Measurements from ENCODE around the gene CHD1L.
"Not testable (repeated sequence)": the region's sequence is repeated elsewhere in the genome, so short reads cannot be mapped to it uniquely, and the experiment has no call there.

Gene CHD1L

DNA sequence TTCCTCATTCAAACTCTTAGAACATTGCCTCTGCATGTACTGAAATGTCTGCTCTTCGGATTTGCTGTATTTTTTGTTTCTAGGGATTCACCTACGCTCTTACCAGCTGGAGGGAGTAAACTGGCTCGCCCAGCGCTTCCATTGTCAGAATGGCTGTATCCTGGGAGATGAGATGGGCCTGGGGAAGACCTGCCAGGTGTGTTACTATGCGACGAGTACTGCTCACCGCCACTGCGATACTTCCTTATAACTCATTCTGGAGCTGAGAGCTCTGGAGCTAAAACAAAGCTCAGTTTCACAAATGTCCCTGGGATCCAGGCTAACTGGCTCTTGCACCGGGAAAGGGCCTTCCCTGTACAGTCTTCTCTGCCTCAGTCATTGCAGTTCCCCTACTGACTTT, 10.1 kb downstream of the CHD1L start:
- FAIRE-seq (no peak), DNase-seq (ENCODE audit: extremely low spot score, insufficient read length, low read depth) (no peak)

DNA sequence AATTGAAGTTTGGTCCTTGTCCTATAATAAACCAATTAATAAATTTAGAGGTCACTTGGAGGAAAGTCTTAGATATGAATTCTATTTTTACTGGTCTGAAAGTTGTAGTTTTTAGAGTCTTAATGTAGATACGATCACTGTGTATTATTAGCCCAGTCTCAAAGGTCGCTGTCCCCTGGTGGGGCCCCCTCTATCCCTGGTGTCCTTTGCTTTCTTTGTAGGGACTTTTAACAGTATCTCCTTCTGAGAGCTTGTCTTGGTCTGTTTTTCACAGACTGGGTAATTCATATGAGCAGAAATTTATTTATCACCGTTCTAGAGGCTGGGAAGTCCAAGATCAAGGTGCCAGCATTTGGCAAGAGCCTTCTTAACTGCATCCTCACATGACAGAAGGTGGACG, 18.5 kb downstream of the CHD1L start:
- FAIRE-seq (no peak), DNase-seq (ENCODE audit: extremely low spot score, insufficient read length, low read depth) (no peak)

DNA sequence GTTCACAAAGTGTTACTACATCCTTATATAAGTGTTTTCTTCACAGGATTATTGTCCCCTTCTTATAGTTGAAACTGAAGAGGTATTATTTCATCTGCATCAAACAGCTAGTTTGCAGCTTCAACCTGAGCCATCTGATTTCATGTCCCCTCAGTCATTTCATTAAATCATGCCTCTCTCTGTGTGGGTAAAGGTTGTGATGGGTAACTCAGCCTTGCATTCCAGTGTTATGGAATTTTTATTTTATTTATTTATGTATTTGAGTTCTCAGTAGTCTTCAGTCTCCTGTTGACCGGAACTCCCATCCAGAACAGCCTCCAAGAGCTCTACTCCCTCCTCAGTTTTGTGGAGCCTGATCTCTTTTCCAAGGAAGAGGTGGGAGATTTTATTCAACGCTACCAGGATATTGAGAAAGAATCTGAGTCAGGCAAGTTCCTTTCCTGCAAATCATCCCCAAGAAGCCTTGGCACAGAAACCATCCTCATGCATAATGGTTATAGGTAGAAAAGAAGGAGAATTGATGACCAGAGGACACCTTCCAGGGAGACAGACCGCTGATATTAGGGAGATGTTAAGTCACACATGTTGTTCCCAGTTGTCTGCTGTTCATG, 21.8 kb downstream of the CHD1L start:
- FAIRE-seq = no peak
- no peak for DNase-seq (ENCODE audit: extremely low spot score, insufficient read length, low read depth)

DNA sequence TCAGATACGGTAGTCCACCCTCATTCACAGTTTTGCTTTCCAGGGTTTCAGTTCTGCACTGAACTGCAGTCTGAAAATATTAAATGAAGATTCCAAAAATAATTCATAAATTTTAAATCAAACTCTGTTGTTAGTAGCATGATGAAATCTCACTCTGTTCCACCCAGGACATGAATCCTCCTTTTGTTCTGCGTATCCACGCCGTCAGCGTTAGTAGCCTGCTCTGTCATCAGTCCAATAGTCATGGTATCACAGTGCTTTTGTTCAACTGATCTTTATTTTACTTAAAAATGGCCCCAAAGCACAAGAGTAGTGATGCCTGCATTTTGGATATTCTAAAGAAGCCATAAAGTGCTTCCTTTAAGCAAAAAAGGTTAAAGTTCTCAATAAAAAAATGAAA, 23.9 kb downstream of the CHD1L start:
- DNase-seq (ENCODE audit: extremely low spot score, insufficient read length, low read depth) = no peak
- no peak for FAIRE-seq

DNA sequence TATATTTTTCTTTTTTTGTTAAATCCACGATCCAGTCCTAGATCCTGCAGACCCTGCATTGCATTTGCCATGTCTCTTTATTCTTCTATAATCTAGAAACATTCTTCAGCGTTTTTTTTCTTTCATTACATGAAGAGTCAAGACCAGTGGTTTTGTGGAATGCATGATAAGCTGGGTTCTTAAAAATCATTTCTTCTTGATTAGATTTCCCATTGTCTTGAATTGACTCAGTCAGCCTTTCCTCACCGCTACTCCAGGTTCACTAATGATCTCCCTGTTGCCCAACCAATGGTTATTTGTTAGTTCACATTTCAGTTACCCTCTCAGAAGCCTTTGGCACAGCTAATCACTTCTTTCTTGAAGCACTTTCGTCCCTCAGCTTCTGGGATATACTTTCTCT, 25.2 kb downstream of the CHD1L start:
- DNase-seq (ENCODE audit: extremely low spot score, insufficient read length, low read depth) (no peak), FAIRE-seq (no peak)

DNA sequence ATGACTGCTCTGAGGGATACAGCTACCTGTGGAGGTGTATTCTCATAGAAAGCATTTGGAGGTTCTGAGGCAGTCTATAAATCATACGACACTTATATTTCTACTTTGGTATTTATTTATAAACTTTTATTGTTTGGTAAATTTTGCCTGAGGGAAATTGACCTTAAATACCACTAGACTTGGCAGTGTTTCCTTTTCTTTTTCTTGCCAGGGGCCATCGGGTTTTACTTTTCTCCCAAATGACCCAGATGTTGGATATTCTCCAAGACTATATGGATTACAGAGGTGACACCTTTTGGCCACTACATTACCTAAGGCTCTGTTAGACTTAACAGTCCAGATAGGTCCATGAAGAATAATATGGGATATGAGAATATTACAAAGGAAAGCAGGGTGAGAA, 28.2 kb downstream of the CHD1L start:
- no peak for DNase-seq (ENCODE audit: extremely low spot score, insufficient read length, low read depth)
- no peak for FAIRE-seq

DNA sequence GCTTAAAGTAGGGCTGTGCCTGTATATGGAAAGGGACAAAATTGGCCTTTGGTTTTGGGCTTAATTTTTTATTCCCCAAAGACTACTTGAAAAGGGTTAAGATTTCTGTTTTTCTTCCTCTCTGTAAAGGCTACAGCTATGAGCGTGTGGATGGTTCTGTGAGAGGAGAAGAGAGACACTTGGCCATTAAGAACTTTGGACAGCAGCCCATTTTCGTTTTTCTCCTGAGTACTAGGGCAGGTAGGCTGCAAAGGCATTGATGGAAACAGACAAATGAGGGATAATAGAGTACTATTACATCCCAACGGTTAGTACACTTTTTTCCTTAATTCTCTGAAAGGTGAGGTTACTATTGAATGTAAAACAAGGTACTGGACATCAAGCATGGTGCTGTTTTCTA, 29.6 kb downstream of the CHD1L start:
- FAIRE-seq (no peak), DNase-seq (ENCODE audit: extremely low spot score, insufficient read length, low read depth) (no peak)

DNA sequence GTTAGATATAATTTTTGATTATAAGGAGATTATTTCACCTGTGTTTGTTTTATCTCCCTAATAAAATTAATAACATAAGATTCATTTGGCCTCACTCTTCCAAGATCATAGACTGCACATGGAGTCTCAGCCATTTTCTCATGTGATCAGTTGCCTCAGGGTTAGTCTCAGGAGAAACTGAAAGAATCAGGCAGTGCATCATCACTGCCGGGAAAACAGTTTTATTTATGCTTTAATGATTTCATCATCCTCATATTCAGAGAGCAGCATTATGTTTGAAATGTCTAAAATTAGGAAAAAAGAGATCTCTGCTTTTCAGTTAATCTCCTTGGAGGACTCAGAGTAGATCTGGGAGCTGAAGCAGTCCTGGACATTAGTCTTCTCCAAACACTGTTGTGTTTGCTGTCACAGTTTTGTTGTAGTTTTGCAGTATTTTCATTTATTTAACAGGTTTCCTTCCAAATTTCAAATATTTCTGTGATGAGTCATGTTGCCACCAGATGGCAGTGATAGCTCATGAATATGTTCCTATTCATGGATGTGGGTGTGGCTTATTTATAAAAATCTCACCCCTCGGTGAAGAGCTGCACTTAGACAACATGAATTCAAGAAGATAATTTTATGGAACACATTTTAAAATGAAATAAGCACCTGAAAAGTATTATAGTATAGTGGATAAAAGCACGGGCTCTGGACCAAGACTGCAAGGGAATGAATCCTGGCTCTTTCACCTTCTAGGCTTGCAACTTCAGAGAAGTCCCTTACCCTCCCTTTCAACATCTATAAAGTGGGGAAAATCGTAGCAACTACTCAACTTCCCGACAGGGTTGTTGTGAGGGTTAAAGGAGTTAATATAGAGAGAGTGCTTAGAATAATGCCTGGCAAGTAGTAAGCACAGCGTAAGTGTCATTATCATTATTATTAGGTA, 31.2 kb downstream of the CHD1L start:
- peak; percentile 70 for FAIRE-seq
- DNase-seq (ENCODE audit: extremely low spot score, insufficient read length, low read depth) = peak; percentile 22

DNA sequence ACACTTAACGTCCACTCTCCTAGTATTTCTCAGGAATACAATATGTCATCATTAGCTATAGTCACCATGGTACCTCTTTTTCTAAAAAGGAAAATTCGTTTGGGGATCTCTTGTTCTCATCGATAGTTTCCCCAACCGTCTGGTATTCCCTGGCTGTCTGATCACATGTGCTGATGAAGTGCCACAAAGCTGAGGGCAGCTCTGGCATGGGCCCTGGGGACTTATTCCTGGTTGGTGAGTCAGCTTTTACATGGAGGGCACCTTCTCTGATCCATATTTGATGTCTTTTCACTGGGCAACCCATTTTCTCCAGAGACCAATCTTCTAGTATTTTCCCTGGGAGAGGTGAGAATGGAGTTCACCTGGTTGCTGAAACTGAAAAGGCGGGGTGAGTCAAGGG, 39.5 kb downstream of the CHD1L start:
- DNase-seq (ENCODE audit: extremely low spot score, insufficient read length, low read depth) (no peak), FAIRE-seq (no peak)

DNA sequence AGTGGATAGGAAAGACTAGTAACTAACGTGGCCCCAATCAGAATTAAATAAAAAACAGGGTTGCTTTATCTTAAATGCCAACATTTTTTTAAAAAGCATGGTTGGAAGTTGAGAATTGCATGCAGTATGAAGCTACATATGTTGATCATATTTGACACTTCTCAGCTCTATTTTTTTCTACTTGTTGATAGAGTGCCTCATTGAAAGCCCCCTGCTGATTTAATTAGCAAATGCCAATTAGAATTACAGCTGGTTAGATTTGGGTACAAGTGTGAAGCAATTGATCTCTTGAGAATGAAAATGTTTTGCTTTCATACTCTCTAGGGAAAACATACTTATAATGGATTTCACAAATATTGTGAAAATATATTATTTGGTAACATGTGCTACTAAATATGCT, 40.5 kb downstream of the CHD1L start:
- DNase-seq (ENCODE audit: extremely low spot score, insufficient read length, low read depth) (no peak), FAIRE-seq (no peak)

DNA sequence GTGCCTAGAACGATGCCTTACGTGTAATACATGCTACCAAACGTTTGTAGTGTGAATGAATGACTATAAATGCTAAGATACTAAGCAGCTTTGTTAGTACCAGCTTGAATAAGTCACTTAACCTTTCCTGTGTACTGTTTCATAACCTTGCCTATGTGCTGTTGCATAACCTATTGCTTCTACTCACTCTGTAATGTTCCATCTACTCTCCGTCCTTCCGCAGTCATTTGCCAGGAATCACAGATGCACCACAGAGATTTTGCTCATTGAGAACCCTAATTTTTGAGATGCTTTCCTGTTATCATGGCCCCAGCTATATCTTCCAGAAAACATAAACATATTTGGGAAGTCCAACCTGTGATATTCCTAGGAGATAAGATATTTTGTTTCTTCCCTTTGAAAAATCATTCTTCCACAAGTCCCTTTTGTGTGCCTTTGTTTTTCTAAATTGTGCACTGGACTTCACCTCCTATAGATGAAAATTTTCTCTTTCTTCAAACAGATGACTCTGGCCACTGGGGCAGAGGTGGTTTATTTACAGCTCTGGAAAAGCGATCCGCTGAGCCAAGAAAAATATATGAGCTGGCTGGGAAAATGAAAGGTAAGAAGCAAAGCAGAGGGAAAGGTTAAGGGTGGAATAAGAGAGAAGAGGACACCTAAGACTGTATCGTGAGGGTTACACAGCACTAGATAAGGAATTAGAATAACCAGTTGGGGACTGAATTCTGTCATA, 44.8 kb downstream of the CHD1L start:
- FAIRE-seq = no peak
- no peak for DNase-seq (ENCODE audit: extremely low spot score, insufficient read length, low read depth)

DNA sequence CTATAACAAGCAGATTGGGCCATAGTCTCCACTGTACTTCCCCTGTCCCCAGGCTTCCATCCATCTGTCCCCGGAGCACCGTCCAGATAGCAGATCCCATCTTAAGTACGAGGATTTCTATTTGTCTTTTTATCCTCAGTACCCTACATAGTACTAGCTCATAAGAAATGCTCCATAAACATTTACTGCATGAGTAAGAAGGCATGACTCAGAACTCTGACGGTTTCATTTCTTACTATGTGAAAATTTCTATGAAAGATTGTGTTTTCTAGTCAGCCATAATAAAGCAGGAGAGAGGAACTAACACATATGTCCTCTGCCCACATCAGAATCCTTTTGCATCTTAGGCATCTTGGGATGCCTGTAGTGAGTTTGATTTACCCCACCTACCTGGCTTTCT, 49.5 kb downstream of the CHD1L start:
- DNase-seq (ENCODE audit: extremely low spot score, insufficient read length, low read depth) = no peak
- no peak for FAIRE-seq

DNA sequence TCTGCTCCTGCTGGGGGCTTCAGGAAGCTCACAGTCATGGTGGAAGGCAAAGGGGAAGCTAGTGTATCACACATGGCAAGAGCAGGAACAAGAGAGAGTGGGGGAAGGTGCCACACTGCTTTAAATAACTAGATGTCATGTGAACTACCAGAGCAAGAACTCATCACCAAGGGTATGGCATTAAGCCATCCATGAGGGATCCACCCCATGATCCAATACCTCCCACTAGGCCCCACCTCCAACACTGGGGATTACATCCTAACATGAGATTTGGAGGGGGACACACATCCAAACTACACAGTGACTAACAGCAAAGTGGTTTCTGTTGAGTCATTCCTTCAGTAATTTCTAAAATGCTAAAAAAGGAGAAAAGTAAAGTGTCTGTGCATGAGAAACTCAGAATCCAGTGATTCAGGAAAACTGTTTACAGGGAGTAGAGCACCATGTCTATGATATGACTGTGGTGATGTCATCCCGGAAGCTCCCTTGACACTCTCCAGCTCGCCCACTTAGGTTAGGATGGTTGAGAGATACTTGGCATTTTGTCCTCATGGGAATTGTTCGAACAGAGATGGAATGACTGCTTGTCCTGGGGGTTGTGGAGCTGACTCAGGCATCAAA, 50.3 kb downstream of the CHD1L start:
- no peak for FAIRE-seq

DNA sequence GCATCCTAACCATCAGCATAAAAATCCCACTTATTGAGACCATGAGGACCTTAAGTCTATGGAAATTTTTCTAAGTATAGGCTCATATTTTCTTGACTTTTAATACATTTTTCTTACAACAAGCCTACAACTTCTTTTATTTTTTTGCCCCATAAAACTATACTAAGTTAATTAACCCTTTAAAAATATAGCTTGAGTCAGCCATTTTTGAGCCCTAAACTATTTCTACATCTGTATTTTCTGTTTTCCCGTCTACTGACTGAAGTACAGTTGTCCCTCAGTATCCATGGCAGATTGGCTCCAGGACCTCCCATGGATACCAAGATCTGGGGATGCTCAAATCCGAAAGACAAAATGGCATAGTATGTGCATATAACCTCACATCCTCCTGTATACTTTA, 55.0 kb downstream of the CHD1L start:
- no peak for FAIRE-seq
- no peak for DNase-seq (ENCODE audit: extremely low spot score, insufficient read length, low read depth)

More for the DNA sequence above, 50.3 kb downstream of the CHD1L start:
- no peak for DNase-seq (ENCODE audit: extremely low spot score, insufficient read length, low read depth)

DNA sequence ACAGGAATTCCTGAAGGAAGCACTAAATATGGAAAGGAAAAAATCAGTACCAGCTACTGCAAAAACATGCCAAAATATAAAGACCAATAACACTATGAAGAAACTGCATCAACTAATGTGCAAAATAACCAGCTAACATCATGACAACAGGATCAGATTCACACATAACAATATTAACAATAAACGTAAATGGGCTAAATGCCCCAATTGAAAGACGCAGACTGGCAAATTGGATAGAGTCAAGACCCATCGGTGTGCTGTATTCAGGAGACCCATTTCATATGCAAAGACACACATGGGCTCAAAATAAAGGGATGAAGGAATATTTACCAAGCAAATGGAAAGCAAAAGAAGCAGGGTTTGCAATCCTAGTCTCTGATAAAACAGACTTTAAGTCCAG, 63.3 kb downstream of the CHD1L start:
- not testable (repeated sequence) for DNase-seq (ENCODE audit: extremely low spot score, insufficient read length, low read depth); FAIRE-seq

DNA sequence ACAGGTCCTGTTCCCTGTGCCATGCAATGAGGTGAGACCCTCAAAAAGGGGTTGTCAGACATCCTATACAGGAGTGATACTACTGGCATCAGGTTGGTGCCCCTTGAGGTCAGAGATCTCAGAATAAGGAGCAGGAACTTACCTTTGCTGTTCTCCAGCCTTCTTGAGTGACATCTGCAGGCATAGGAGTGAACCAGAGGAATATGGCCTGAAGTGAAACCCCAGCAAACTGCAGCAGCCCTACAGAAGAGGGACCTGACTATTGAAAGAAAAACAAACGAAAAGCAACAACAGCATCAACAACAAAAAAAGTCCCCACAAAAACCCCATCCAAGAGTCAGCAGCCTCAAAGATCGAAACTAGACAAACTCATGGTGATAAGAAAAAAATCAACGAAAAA, 74.5 kb downstream of the CHD1L start:
- FAIRE-seq (no peak), DNase-seq (ENCODE audit: extremely low spot score, insufficient read length, low read depth) (no peak)

DNA sequence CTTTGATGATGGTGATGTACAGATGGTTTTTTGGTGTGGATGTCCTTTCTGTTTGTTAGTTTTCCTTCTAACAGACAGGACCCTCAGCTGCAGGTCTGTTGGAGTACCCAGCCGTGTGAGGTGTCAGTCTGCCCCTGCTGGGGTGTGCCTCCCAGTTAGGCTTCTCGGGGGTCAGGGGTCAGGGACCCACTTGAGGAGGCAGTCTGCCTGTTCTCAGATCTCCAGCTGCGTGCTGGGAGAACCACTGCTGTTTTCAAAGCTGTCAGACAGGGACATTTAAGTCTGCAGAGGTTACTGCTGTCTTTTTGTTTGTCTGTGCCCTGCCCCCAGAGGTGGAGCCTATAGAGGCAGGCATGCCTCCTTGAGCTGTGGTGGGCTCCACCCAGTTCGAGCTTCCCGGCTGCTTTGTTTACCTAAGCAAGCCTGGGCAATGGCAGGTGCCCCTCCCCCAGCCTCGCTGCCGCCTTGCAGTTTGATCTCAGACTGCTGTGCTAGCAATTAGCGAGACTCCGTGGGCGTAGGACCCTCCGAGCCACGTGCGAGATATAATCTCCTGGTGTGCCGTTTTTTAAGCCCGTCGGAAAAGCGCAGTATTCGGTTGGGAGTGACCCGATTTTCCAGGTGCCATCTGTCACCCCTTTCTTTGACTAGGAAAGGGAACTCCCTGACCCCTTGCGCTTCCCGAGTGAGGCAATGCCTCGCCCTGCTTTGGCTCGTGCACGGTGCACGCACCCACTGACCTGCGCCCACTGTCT, 84.6 kb downstream of the CHD1L start:
- DNase-seq (ENCODE audit: extremely low spot score, insufficient read length, low read depth); FAIRE-seq: not testable (repeated sequence)

DNA sequence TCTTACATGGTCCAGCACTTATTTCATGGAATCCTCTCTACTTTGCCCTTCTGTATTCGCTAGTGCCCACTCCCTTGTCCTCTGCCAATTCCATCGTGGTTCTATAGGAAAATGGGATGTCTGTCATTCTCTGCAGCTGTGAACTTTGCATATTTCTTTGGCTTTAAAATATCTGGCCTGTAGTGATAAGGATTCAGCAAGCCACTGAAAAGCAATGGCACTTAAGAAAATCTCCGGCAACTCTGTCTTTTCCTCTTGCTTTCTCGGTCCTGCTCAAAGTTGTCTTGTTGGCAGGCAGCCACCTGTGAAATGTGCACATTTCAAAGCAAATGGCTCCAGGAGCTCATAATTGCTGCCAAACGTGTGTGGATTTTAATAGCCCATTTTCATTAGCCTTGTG, 91.8 kb downstream of the CHD1L start:
- FAIRE-seq (no peak), DNase-seq (ENCODE audit: extremely low spot score, insufficient read length, low read depth) (no peak)

DNA sequence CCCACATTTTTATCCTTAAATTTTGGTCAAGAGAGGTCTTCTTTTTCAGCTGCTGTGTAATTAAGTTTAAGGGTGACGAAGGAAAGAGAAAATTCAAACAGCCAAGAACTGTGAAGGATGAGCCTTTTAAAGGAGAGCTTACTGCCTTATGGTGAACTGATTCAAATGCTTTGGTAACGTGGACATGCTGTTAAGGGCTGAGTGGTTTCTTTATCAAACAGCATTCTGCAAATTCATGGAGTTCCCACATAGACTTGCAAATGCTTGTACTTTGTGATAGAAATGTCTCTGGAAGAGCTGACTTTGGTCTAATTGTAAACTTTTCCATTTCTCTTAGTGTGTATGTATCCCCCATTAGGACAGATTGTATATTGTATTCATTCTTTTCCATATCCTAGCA, 93.8 kb downstream of the CHD1L start:
- DNase-seq (ENCODE audit: extremely low spot score, insufficient read length, low read depth) (no peak), FAIRE-seq (no peak)

Data from GM18507 (cell line).